Smooth muscle cell (in vitro differentiated cells): ENCODE results near the gene COA5. TPM values are rescaled to one million over a fixed set of nuclear protein-coding genes. Genes with fewer than 3 reads are reported as not detected.

ENCODE experiments used
- DNase-seq: peaks from one replicate; lab custom pipeline; 2025; ENCODE audit not compliant: unreplicated experiment; lab: John Stamatoyannopoulos, UW
- H2AFZ ChIP-seq: fragments of 200-600 bp; sonication (generic); 2 replicates; pipeline ENCODE4 v1.6.0; 2016; ENCODE audit warnings: antibody characterized with exemption, low read depth, mild to moderate bottlenecking
- H3F3A ChIP-seq: fragments of 200-600 bp; sonication (generic); 2 replicates; pipeline ENCODE4 v1.6.0; 2017; ENCODE audit warnings: antibody characterized with exemption, low read depth
- H3K27ac ChIP-seq: fragments of 200-600 bp; sonication (generic); 2 replicates; pipeline ENCODE4 v1.5.1; 2016; ENCODE audit warnings: low read depth, mild to moderate bottlenecking
- H3K27me3 ChIP-seq: fragments of 200-600 bp; sonication (generic); 2 replicates; pipeline ENCODE4 v1.6.1; 2016; ENCODE audit warnings: low read depth, mild to moderate bottlenecking
- H3K36me3 ChIP-seq: fragments of 200-600 bp; sonication (generic); 2 replicates; pipeline ENCODE4 v1.5.1; 2016; ENCODE audit warnings: low read depth
- H3K4me1 ChIP-seq: fragments of 200-600 bp; sonication (generic); 2 replicates; pipeline ENCODE4 v1.5.1; 2016; ENCODE audit warnings: low read depth
- H3K4me2 ChIP-seq: fragments of 200-600 bp; sonication (generic); 2 replicates; pipeline ENCODE4 v1.6.0; 2016; ENCODE audit warnings: mild to moderate bottlenecking
- H3K4me3 ChIP-seq: fragments of 200-600 bp; sonication (generic); 2 replicates; pipeline ENCODE4 v1.5.1; 2016; ENCODE audit warnings: mild to moderate bottlenecking
- H3K79me2 ChIP-seq: fragments of 200-600 bp; sonication (generic); 2 replicates; pipeline ENCODE4 v1.6.0; 2016; ENCODE audit warnings: low read depth, mild to moderate bottlenecking
- H3K9ac ChIP-seq: fragments of 200-600 bp; sonication (generic); 2 replicates; pipeline ENCODE4 v1.6.0; 2016; ENCODE audit warnings: low read depth
- H3K9me3 ChIP-seq: fragments of 200-600 bp; sonication (generic); replicated peaks from 2 replicates; pipeline ENCODE4 v1.5.1; 2016; ENCODE audit warnings: low read depth
- H4K20me1 ChIP-seq: fragments of 200-600 bp; sonication (generic); 2 replicates; pipeline ENCODE4 v1.6.0; 2016; ENCODE audit warnings: low read depth
- CTCF ChIP-seq: fragments of 200-600 bp; sonication (generic); IDR thresholded peaks from 2 replicates; pipeline ENCODE4 v1.5.1; 2017; ENCODE audit warnings: borderline replicate concordance, mild to moderate bottlenecking, antibody characterized with exemption; ENCODE audit not compliant: insufficient read depth, poor library complexity, severe bottlenecking
- WGBS: methylation state at CpG from one replicate; pipeline ENCODE4 v1.1.7; 2016; ENCODE audit warnings: low lambda C conversion rate; 5-methylcytosine and 5-hydroxymethylcytosine counted together
- polyA plus RNA-seq: library from polyadenylated mRNA; unstranded; fragments of >200 nt; fragmentation: Nextera tagmentation; extraction: Ambion mirVana; gene quantifications from 2 replicates; pipeline ENCODE4 v1.2.1, GENCODE V29; 2016
- total RNA-seq: library from RNA; depleted of rRNA; stranded (reverse); fragments of >200 nt; gene quantifications from 2 replicates; pipeline ENCODE4 v1.2.3, GENCODE V29; 2014

The COA5 gene
- total and polyA plus RNA-seq, 2 experiments from 2014 or later: 20.1 to 27.8 TPM

GRCh38 chr2:98560256-98560771, 48.0 kb downstream of the COA5 start:
- no peaks in the 10 kb centered on the region for H3K79me2 ChIP-seq
- no peak for TF ChIP-seq CTCF
- no peak overlapping the region for H3K4me3 ChIP-seq
- no peaks in the 10 kb centered on the region for H3F3A ChIP-seq
- DNase-seq: peak; percentile 4
- peak overlapping the region; percentile 56 for H3K27ac ChIP-seq
- H3K36me3 ChIP-seq: no peaks in the 10 kb centered on the region
- no peak overlapping the region for H3K9ac ChIP-seq
- H3K27me3 ChIP-seq: no peaks in the 10 kb centered on the region
- no peaks in the 10 kb centered on the region for H3K9me3 ChIP-seq
- 73% methylated on average over 9 of the region's 9 CpGs for WGBS
- no peak overlapping the region for H2AFZ ChIP-seq
- no peaks in the 10 kb centered on the region for H3K4me1 ChIP-seq
- H3K4me2 ChIP-seq: peak overlapping the region; percentile 54
- H4K20me1 ChIP-seq: no peaks in the 10 kb centered on the region

- Histone ChIP-seq H3K27ac (peak overlapping the region; percentile 56), H3K4me1 (no peaks in the 10 kb centered on the region), H3K9ac (no peak overlapping the region)
These were observed 48.7 kb downstream of the COA5 start for GRCh38 chr2:98559581-98559980.

GRCh38 chr2:98558852-98559530, 49.3 kb downstream of the COA5 start:
- H3K9me3 ChIP-seq: no peaks in the 10 kb centered on the region
- no peak overlapping the region for H3K9ac ChIP-seq
- no peak overlapping the region for H3K4me3 ChIP-seq
- no peaks in the 10 kb centered on the region for H3K27me3 ChIP-seq
- H3K4me1 ChIP-seq: no peaks in the 10 kb centered on the region
- 88% methylated on average over 16 of the region's 16 CpGs for WGBS
- DNase-seq: no peak
- peak overlapping the region; percentile 56 for H3K27ac ChIP-seq
- peak overlapping the region; percentile 5 for H3K4me2 ChIP-seq
- H3F3A ChIP-seq: no peaks in the 10 kb centered on the region
- no peaks in the 10 kb centered on the region for H3K36me3 ChIP-seq
- no peaks in the 10 kb centered on the region for H4K20me1 ChIP-seq
- no peak for TF ChIP-seq CTCF
- no peaks in the 10 kb centered on the region for H3K79me2 ChIP-seq
- H2AFZ ChIP-seq: no peak overlapping the region

More at GRCh38 chr2:98559581-98559980, 48.7 kb downstream of the COA5 start:
- H3K27me3 ChIP-seq: no peaks in the 10 kb centered on the region
- no peak overlapping the region for H2AFZ ChIP-seq
- 93% methylated on average over 3 of the region's 3 CpGs for WGBS
- no peak for TF ChIP-seq CTCF
- no peaks in the 10 kb centered on the region for H3K9me3 ChIP-seq
- DNase-seq: no peak
- peak overlapping the region; percentile 5 for H3K4me2 ChIP-seq
- no peak overlapping the region for H3K4me3 ChIP-seq
- H4K20me1 ChIP-seq: no peaks in the 10 kb centered on the region
- H3K79me2 ChIP-seq: no peaks in the 10 kb centered on the region
- H3K36me3 ChIP-seq: no peaks in the 10 kb centered on the region
- no peaks in the 10 kb centered on the region for H3F3A ChIP-seq
